HG02840 (cell line): ENCODE results near the gene SLA2.
"Not testable (repeated sequence)": the region's sequence is repeated elsewhere in the genome, so short reads cannot be mapped to it uniquely, and the experiment has no call there.

Experiments used
- ATAC-seq: cut with Tn5 transposase; IDR thresholded peaks from one replicate; pipeline ENCODE4 v1.9.1; 2021; ENCODE audit warnings: mild to moderate bottlenecking, moderate library complexity, moderate number of reproducible peaks; ENCODE audit not compliant: unreplicated experiment, low FRiP score

The SLA2 gene, protein sequence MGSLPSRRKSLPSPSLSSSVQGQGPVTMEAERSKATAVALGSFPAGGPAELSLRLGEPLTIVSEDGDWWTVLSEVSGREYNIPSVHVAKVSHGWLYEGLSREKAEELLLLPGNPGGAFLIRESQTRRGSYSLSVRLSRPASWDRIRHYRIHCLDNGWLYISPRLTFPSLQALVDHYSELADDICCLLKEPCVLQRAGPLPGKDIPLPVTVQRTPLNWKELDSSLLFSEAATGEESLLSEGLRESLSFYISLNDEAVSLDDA

DNA sequence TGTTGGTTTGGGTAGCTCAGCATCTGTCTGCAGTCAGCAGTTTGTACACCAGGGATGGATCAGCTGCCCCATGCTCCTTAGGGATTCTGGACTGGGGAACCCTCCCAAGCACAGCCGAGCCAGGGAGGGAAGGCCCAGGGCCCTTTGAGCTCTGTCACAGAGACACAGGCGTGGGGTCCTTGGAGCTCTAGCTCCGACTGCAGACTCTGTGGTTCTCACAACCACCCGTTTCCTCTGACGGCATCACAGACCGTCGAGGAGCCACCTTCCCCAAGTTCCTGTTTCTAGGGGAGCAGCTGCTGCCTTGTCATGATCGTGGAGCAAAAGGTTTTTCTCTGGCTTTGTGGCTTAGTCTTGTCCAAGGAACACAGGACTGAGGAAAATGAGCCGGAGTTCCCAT, at the start of gene SLA2:
Gene SLA2, minus strand, starts transcription at position 199 of the 400 bp plus-strand sequence. CDS start 4,861 bp downstream, outside the sequence.
- ATAC-seq: no peak

DNA sequence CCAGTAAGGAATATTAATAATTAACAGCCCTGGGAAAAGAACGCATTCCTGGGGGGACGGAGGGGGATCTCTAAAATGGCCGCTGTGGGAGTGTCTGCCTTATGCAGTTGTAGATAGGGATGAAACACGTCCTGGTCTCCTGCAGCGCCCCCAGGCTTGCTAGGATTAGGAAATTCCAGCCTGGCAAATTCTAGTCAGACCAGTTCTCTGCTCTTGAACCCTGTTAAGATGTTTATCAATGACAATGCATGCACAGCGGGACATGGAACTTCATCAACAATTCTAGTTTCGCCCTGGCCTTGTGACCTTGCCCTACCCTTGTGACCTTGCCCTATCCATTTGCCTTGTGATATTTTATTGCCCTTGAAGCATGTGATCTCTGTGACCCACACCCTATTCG, 49.5 kb upstream of the SLA2 start:
- ATAC-seq: not testable (repeated sequence)

DNA sequence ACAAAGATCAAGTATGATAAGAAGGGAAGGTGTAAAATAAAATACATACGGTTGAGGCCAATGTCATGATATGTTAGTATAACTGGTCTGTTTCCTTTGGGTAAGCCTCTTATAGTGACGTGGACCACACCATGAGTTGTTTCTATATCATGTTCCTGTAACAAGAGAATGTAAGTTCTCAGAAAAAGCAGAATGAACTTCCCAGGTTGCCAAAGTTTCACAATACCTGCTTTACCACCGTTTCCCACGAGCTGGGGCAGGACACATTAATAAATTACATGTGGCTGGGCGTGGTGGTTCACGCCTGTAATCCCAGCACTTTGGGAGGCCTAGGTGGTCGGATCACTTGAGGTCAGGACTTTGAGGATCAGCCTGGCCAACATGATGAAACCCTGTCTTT, 42.6 kb upstream of the SLA2 start:
- no peak for ATAC-seq

DNA sequence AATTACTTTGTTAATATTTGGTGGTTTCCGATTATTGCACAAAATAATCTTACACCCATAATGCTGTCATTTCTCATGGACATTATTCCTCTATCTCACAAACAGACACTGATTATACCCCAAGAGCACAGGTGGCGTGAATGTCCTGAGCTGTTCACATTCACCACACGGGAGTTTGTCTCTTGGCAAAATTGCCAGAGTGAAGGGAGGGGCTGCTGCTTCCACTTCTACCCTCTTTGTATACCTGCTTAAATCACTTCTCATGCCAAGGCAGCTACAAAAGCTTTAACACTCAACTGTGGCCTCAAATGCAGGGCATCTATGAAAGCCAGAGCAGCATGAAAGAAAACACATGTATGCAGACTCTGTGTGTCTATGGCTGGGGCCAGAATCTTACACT, 41.9 kb upstream of the SLA2 start:
- ATAC-seq: no peak

DNA sequence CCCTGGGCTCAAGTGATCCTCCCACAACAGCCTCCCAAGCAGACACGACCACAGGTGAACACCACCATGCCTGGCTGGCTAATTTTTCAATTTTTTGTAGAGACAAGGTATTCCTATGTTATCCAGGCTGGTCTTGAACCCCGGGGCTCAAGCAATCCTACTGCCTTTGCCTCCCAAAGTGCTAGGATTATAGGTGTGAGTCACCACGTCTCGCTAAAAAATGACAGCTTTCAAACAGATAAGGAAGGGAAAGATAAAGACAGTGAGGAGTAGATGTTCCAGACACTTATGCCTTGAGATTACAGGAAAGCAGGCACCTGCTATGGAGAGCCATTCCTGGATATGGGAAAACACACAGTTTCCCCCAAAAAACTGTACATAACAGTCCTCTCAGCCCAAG, 40.9 kb upstream of the SLA2 start:
- ATAC-seq: no peak

DNA sequence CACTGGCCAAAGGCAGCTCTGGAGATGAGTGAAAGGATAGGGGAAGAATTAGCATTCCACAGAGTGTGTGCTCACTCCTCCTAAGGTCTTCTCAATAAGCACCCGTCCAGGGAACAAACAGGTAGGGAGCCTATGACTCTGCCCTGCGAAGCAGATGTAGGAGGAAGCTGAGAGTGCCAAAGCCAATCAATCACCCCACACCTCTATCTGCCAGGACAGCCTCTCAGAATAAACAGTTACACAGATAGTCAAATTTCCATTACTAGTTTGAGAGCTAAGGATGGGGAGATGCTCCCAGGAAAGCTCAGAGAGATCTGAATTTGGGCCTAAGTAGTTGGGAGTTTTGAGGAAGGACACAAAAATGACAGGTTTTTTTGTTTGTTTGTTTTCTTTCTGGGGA, 40.5 kb upstream of the SLA2 start:
- ATAC-seq: no peak

DNA sequence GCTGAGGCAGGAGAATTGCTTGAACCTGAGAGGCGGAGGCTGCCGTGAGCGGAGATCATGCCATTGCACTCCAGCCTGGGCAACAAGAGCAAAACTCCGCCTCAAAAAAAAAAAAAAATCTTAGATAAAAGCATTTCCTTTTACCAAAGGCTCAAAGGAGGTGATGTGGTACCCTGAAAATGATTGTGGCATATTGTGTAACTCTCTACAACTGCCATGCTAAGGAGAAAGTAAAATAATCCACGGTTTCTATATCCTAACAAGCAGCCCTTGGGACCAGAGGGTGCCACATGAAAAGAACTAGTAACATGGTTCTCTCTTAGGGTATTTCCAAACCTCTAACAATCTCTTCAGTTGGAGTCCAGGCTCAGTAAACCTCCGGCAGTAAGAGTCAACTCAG, 38.8 kb upstream of the SLA2 start:
- ATAC-seq: no peak

DNA sequence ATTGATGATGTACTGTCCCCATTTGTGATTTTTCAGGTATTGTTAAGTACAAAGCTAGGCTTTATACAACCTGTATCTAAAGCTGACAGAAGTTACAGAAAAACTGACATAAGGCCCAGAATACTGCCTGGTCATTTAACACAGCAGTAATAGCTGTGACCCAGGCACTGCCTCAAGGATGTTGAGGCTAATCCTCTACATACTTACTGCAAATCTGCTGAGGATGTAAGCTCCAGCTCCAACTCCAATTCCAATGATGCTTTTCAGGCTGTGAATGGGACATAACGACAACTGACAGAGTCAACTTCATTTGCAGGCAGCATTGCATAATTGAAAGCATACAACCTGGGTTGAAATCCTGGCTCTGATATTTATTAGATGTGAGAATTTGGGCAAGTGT, 36.3 kb upstream of the SLA2 start:
- ATAC-seq: no peak

DNA sequence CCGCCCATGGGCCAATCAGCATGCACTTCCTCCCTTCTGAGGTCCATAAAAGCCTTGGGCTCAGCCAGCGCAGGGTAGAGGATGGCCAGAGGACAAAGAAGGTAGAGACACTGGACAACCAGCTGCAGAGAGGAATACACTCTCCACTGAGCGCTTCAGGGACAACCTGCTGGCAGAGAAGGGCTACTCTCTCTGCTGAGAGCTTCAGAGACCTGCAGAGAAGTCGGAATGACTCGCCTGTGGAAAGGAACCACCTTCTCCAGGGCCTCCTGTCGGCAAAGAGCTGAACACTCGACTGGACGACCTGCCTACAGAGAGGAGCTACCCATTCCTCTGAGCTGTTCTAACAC, 31.4 kb upstream of the SLA2 start:
- no peak for ATAC-seq

DNA sequence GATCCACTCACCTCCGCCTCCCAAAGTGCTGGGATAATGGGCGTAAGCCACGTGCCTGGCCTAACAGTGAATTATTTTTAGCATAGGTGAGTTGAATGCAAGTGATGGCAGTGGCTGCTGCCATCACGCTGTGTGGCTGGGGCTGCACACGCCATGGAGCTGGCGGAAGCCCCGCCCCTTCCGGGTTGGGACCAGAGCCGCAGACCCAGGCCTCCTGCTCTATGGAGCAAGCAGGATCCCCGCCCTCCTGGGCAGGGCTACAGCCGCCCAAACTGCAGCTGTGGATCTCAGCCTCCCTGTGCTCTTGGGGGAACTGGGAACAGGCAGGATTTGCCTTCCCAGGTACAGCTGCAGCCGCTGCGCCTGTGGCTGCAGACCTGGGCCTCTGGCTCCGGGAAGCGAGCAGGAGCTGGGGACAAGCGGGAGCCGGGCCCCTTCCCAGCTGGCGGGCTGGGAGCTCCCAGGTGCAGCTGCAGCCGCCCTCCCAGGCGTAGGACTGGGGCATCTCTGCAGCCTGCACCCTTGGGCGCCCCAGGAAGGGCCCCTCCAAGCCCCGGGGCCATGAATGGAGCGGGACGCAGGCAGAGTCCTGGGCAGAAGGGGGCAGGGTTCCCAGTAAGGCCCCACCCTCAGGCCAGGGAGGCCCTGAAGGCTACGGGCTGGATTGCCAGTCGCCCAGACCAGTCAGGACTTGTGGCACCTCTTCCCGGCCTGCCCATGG, 30.9 kb upstream of the SLA2 start:
- no peak for ATAC-seq

DNA sequence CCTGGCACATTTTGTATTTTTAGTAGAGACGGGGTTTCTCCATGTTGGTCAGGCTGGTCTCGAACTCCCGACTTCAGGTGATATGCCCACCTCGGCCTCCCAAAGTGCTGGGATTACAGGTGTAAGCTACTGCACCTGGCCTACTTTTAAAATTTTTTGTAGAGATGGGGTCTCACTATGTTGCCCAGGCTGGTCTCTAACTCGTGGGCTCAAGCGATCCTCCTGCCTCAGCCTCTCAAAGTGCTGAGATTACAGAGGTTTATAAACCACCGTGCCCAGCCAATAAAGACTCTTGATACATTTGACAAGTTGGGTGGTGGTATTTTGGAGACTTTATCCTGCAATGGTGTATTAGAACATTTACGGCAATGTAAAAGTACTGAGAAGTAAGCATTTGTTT, 29.5 kb upstream of the SLA2 start:
- ATAC-seq: not testable (repeated sequence)

DNA sequence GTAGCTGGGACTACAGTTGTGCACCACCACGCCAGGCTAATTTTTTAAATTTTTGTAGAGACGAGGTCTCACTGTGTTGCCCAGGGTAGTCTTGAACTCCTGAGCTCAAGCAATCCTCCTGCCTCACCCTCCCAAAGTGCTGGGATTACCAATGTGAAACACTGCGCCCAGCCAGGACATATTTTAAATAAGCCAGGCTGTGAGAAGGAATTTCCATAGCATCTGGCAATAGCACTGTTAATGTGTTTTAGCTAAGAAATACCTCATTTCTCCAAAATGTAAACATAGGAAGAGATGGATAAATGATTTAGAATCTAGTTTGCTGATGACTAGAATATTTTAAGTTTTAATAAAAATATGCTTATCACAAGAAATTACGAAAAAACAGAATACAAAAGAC, 27.0 kb upstream of the SLA2 start:
- ATAC-seq: no peak

DNA sequence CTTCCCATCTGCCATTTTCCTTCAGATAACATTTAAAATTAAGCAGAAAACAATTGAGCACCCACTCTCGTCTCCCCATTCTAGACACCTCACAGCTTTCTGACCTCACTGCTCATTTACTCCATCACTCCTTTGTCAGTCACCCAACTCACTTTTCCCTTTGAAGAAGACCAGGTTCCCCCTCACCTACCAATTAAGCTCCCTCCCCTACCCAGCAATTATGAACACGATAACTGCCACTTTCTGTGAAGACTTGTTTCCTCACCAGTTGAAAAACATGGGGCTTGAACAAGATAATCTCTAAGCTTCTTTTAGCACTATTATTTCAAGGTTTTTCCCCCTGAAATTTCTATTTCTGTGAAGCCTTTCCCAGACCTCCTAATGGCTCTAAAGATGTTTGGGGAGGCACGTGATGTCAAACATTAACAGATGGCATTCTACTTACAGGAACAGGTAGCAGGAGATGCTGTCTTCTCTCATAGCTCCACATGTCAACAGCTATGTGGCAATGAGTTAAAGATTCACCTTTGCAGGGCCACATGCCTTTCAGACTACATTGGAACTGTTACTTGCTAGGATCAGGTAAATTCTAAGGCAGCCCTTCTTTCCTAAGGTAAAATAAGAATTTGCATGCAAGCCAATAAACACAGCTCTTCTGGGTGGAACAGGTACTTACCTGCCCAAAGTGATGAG, 24.8 kb upstream of the SLA2 start:
- no peak for ATAC-seq

DNA sequence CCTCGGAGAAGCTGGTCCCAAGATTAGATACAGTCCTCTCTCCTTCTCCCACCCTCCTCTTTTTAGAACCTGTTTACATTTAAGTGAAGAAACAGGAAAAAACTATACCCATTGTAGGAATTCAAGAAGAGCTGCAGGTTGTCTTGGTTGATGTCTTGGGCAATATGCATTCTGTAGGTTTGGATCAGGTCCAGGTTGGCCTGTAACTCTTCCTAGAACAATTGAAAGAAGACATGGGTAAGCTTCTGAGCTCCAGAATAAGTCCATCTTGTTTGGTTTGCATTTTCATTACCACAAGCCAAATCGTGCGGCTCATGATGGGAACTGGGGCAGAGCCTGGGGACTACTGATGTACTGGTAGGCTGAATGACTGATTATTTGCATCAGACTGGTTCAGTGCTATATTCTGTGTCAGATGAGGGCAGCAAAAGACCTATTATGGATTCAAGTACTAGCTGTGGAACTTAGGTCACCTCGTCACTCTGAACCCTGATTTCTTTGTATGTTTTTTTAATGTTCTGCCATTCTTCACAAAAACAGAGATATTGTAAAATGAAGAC, 20.3 kb upstream of the SLA2 start:
- no peak for ATAC-seq

DNA sequence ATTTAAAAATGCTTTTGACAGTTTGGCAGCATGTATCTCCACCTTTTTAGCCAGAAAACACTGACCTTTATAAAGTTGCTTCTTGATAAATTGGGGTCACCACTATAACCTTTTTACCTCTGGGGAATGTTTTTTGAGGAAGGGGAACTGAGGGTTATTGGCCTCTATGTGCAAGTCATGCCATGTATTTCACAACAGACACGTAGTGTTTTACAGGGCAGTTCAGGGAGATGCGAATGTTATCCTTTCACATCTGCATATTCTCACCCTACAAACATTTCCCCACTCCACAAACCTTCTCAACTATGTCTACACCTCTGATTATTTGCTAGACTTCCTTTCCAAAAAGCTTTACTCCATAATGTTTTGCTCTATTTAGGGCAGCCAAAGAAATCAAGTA, 17.0 kb upstream of the SLA2 start:
- ATAC-seq: no peak

DNA sequence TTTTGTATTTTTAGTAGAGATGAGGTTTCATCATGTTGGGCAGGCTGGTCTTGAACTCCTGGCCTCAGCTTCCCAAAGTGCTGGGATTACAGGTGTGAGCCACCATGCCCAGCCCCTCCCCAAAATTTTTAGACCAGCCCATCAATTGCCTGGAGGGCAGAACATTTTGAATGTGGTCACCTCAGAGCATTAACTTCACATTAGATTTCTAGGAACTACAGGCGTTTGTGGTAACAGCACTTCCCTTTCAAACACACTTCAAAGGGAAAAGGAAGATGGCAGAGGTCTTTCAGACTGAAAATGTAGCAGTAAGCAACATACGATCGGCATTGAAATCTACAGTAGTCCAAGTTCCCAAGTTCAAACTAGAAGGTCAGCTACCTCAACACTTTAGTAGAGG, 12.3 kb upstream of the SLA2 start:
- ATAC-seq: no peak

DNA sequence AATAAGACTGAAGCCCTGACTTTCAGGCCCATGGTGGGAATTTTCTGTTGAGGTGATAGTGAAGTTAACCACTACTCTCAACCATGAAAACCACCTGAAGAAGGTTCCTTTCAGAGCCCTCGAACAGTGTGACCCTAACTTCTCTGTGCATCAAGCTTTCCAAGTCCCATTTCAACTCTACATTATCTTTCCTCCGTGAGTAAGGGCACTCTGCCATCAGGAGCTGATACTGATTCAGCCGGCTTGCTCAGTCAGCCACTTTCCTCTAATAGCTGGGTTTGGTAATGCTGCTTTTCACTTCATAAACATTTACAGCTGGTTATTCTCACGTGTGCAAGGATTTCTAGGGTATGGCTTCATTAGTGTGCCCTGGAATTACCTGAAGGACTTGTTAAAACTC, 10.7 kb upstream of the SLA2 start:
- ATAC-seq: no peak

DNA sequence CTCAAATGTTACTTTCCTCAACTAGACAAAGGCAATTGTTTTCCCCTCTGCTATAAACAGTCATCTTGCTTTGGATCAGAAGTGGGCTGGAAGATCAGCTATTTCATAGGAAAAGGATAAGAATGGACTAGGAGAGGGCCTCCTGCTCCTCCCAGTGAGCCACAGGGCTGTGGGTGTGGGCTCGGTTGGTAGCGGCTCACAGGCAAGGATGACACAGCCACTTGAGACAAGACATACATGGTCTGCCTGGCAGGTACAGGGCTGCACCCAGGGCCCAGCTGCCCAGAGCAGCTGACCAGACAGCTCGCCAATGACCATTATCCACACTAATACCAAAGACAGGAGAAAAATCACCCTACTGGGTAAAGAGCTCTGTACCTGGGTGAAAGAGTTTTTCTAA, 9.0 kb upstream of the SLA2 start:
- ATAC-seq: no peak

DNA sequence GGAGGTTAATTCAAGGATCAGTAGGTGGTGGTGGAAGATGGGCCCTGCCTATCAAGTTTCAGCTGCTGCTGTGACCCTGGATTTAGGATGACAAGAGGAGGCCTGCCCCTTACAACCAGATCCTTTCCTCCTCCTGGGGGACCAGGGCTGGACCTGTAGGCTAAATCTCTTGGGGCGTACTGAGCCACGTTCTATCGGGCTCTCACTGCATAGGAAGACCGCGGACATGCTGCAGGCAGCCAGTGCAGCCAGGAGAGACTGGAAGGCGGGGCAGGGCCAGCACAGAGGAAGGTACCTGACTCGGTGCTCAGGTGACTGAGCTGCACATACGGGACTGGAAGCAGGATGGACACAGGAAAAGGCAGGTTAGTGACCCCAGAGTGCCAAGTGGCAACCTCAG, 8.5 kb upstream of the SLA2 start:
- no peak for ATAC-seq

DNA sequence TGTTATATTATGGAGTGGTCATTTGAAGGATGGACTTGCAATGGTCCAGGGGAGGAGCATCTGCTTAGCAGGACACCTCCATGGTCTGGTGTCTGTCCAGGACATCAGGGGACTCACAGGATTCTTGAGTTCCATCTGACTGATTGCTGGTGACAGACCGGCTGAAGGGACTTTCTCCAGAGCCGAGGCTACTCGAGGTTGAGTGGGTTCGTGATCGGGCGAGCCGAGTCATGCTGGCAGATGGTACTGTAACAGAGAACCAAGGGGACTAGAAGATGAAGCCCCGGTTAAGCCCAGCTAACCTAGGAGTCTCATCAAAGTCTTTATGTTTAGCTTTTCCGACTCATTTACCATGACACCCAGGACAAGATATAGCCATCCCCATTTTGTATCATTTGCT, 7.5 kb upstream of the SLA2 start:
- no peak for ATAC-seq
